UCSD-AML1 (cell line): ENCODE results near the gene FCRLB.
"Not testable (repeated sequence)": the region's sequence is repeated elsewhere in the genome, so short reads cannot be mapped to it uniquely, and the experiment has no call there.

Source experiments
- DNase-seq: peaks from one replicate; lab custom pipeline; 2025; ENCODE audit not compliant: unreplicated experiment; lab: John Stamatoyannopoulos, UW

FCRLB gene

GRCh38 chr1:161739865-161740566, 18.7 kb downstream of the FCRLB start:
- peak; percentile 46 for DNase-seq

- DNase-seq: no peak
Observed at GRCh38 chr1:161740921-161741320, 19.6 kb downstream of the FCRLB start.

GRCh38 chr1:161743231-161743630, 21.9 kb downstream of the FCRLB start:
- no peak for DNase-seq

- no peak for DNase-seq
Observed at GRCh38 chr1:161747801-161748200, 26.5 kb downstream of the FCRLB start.

- DNase-seq: peak; percentile 91
Observed at GRCh38 chr1:161749509-161750407, 28.4 kb downstream of the FCRLB start, which contains the start of gene DUSP12. TSS of gene DUSP12 (plus strand) at chr1:161749786. CDS start at chr1:161749802, 16 bp downstream.

GRCh38 chr1:161763522-161764098, 42.3 kb downstream of the FCRLB start:
- DNase-seq: no peak

GRCh38 chr1:161766102-161766981, 45.0 kb downstream of the FCRLB start, which contains the start of gene ATF6:
TSS of gene ATF6 (plus strand) at chr1:161766320. CDS start at chr1:161766361, 41 bp downstream.
- peak; percentile 87 for DNase-seq

- no peak for DNase-seq
Observed at GRCh38 chr1:161768461-161768860, 47.1 kb downstream of the FCRLB start.

- no peak for DNase-seq
Observed at GRCh38 chr1:161768986-161769672, 47.8 kb downstream of the FCRLB start.

GRCh38 chr1:161769673-161770045, 48.3 kb downstream of the FCRLB start:
- DNase-seq: not testable (repeated sequence)

GRCh38 chr1:161770250-161770649, 48.9 kb downstream of the FCRLB start:
- DNase-seq: no peak

- DNase-seq: no peak
Observed at GRCh38 chr1:161771161-161771560, 49.8 kb downstream of the FCRLB start.

GRCh38 chr1:161771973-161772372, 50.6 kb downstream of the FCRLB start:
- DNase-seq: no peak

GRCh38 chr1:161772397-161772796, 51.1 kb downstream of the FCRLB start:
- no peak for DNase-seq

GRCh38 chr1:161773791-161774190, 52.4 kb downstream of the FCRLB start:
- no peak for DNase-seq

GRCh38 chr1:161777261-161777660, 55.9 kb downstream of the FCRLB start:
- no peak for DNase-seq
